ENCODE results near the gene ELAC1.

The ELAC1 gene

DNA sequence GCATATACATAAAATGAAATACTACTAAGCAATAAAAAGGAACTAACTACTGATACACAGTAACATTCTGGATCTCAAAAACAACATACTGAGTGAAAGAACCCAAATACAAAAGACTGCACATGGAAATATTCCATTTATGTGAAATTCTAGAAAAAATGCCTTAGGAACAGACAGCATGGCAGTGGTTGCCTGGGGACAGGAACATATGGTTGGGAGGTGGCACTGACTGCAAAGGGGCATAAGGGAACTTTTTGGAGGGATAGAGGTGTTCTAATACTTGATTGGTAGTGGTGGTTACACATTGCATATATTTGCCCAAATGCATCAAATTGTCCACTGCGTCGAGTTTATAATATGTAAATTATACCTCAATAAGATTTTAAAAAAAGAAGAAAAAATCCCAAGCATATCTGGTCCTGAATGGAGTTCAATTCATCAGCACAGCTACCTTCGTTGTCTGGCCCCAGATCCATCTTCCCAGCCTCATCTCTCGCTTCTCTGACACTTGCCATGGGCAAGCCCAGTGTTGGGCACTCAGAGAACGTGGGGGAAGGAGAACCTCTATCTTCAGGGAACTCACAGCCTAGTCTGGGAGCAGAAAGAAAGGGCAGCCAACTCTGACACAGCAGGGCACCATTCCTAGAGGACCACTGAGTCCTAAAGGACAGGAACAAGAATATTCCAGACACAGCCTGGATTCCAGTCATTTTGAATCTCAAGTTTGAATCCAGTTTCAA lies 53.6 kb downstream of the ELAC1 start:
- no peak for DNase-seq

DNA sequence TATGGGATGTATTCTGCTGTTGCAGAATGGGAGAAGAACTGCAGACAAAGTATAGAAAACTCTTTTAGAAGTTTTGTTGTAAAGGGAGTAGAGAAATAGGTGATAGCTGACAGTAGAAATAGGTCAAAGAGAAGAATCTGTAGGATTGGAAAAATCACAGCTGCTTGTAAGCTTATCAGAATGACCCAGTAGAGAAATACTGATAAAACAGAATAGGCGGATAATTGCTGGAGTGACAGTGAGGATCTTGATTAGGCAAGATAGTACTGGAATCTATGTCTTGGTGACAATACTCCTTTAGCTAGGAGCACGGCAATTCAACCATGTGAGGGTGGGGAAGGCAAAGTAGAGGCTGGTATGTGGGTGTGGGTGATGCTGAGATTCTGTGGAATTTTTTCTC lies 57.7 kb downstream of the ELAC1 start:
- no peak for DNase-seq

DNA sequence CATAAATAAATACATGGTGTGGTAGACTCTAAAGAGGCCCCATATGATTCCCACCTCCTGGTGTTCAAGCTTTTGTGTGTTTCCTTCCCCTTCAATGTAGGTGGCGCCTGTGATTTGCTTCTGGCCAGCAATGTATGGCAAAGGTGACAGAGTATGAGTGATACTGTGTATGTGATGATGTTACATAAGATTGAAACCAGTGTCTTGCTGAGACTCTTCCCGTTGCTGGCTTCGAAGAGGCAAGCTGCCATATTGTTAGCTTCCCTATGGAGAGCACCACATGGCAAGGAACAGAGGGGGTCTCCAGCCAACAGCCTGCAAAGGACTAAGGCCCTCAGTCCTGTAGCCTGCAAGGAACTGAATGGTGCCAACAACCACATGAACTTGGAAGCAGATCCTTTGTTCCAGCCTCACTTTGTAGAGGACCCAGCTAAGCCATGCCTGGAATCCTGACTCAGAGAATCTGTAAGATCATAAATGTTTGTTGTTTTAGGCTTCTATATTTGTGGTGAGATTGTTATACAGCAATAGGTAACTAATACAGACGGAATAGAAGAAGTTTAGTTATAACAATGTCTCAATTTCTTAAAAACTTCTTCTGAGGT lies 60.5 kb downstream of the ELAC1 start:
- no peak for DNase-seq

DNA sequence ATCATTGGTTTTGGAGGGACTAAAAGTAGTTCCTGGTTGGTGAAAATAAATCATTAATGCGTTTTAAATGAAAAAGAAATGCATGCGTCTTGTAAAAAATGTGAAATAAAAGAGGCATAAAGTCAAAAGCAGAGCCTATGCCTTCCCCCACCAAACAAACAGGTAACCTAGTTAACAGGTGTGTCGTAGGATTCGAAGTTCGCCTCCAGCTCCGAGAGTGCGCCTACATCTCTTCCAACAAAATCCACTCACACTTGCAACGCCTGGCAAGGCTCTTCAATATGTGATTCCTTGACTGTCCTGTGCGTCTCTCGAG lies 61.5 kb downstream of the ELAC1 start:
- no peak for DNase-seq

DNA sequence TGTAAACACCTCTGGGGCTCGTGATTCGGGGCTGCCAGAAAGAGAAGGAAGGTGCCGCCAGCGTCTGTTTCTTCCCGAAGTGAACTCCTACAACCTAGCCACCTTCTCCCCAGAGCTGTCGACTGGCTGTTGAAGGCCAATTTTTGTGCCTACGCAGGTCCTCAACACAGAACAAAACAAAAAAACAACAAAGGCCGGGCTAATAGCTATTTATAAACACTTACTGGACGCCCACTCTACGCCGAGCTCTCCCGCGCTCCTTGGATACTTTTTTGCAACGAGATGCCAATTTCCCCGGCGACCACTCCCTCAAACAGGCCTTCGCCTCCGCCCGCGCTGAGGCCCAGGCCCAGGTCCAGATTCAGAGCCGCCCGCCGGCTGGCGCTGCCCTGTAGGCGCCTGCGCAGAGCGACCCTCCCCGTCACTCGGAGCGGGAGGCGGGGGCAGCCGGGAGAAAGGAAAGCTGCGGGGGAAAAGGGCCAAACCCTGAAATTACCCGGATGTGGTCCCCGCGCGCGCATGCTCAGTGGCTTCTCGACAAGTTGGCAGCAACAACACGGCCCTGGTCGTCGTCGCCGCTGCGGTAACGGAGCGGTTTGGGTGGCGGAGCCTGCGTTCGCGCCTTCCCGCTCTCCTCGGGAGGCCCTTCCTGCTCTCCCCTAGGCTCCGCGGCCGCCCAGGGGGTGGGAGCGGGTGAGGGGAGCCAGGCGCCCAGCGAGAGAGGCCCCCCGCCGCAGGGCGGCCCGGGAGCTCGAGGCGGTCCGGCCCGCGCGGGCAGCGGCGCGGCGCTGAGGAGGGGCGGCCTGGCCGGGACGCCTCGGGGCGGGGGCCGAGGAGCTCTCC lies 62.1 kb downstream of the ELAC1 start, which contains the start of gene SMAD4:
Gene SMAD4 (plus strand): TSS at position 520 of the 843 bp plus-strand sequence. CDS start 16,834 bp downstream, outside the sequence.
- DNase-seq = peak; percentile 98

DNA sequence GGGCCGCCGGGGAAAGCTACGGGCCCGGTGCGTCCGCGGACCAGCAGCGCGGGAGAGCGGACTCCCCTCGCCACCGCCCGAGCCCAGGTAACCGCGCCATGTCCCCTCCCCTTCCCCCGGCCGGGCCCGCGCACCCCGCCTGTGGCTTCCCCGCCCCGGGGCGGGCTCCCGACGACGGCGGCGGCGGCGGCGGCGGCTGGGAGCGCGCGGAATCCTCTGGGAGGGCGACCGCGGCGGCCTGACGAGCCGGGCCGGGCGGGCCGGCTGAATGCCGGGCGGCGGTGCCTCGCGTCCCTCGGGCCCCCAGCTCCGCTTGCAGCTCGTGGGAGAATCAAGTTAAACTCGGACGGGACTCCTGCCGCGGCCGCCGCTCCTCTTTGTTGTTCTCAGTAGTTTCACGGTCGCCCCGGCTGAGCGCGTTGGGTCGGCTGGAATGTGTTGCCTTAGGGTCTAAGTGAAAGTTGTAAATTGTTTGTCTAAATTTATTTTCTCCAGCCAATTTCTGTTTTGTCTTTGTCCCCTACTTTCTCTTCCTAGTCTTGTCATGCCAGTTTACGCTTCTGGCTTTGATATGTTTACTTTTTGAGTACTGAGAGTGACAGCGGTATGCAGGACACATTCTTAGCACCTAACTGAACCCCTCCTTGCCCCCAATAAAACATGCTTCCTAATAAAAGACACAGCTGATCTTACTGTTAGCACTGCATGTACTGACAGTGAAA lies 62.9 kb downstream of the ELAC1 start:
- peak; percentile 45 for DNase-seq

DNA sequence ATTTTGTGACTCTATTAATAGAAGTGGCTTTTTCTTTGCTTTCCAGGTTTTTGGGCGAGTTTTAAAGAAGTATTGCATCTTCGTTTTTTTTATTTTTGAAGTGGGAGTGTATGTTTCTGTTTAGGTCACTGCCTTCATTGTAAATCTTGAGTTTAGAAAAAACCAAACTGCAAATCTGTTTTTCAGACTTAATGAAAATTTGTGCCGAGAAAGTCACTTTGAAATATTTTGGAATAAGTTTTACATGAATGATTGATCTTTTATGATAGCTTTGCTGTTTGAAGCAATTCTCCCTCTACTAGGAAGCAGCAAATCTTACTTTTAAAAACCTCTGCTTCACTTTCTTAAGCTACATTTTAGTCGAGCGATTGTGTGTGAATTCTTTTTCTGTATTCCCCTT lies 64.4 kb downstream of the ELAC1 start:
- DNase-seq = no peak

DNA sequence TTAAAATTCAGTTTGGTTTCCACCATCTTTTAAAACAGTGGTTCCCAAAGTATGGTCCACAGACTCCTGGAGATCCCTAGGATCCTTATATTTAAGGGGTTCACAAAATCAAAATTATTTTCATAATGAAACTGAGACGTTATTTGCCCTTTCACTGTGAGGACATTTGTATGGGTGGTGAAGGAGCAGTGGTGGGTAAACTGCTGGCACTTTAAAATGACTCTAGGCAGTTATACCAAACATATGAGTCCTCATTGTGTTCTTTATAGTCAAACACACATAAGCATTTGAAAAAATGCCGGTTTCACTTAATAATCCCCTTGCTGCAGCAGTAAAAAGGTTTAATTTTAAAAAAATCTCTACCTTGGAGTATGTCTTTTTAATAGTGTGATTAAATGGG lies 69.4 kb downstream of the ELAC1 start:
- no peak for DNase-seq

All from effector CD8-positive, alpha-beta T cell (primary cell).